ENCODE measurements around the gene ETV6.
"Not testable (repeated sequence)": the region's sequence is repeated elsewhere in the genome, so short reads cannot be mapped to it uniquely, and the experiment has no call there.

ETV6 gene

GRCh38 chr12:11667171-11667570 lies 17.7 kb downstream of the ETV6 start:
- no peak for DNase-seq (ENCODE audit: low read depth in 2 of 3, low spot score in 2 of 3)

- no peak for DNase-seq (ENCODE audit: low read depth in 2 of 3, low spot score in 2 of 3)
These were observed 19.1 kb downstream of the ETV6 start for GRCh38 chr12:11668611-11669010.

DNA sequence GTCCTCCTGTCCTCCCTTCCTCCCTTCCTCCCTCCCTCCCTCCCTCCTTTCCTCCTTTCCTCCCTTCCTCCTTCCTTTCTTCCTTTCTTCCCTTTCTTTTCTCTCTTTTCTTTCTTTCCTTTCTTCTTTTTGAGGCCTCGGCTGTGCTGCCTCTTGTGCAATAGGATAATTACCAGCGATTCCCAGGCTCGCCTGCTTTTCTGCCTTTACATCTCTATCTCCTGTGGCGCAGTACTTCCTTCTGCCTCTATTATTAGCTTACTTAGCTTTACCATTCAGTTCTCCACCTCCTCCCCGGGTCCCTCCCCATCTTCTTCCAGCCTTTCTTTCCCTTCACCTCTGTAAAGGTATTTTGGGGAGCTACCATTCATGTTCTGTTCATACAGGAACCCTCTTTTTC lies 19.9 kb downstream of the ETV6 start:
- DNase-seq (ENCODE audit: low read depth in 2 of 3, low spot score in 2 of 3) = no peak

GRCh38 chr12:11672256-11673191 lies 23.1 kb downstream of the ETV6 start:
- DNase-seq (ENCODE audit: low read depth in 2 of 3, low spot score in 2 of 3) = no peak

- no peak for DNase-seq (ENCODE audit: low read depth in 2 of 3, low spot score in 2 of 3)
These were observed 24.4 kb downstream of the ETV6 start for GRCh38 chr12:11673666-11674461.

DNA sequence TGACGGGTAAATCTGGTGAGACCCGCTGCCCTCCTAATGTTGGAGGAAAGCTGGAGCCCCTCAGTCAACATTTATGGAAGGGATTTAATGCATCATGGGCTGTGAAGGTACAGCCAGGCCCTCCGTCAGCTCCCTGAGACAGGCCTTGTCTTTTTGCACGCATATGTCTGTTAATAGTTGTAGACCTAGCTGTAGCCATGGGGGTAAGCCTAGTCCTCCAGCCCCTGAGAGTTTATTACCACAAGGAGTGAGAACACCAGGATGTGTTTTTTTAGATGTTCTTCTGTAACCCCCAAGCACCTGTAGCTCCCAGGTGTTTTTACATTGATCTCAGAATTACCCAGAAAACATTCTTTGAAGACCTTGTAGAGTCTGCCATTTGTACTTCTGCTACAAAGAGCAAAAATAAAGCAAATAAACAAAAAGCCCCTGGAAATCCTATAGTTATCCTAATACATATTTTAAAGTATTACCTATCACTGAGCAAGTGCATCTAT lies 25.5 kb downstream of the ETV6 start:
- DNase-seq (ENCODE audit: low read depth in 2 of 3, low spot score in 2 of 3) = no peak

DNA sequence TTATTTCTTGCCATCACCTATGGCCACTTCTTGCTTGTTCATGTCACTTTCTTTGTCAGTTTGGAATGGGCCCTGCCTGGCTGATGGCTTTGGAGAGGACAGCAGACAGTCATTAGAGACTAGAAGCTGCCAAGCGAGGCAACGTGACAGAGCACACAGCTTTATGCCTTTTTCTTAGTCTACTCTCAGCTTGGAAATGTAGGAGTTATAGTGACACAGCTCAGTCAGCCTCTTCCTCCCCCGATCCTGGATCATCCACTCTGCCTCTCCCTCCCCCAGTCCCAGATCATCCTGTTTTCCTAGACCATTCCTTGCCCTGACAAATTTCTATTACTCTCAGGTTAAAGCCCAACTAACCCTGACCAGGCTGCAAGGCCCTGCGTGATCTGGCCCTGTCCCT lies 26.6 kb downstream of the ETV6 start:
- DNase-seq (ENCODE audit: low read depth in 2 of 3, low spot score in 2 of 3) = no peak

- DNase-seq (ENCODE audit: low read depth in 2 of 3, low spot score in 2 of 3) = no peak
These were observed 27.6 kb downstream of the ETV6 start for GRCh38 chr12:11677093-11677492.

DNA sequence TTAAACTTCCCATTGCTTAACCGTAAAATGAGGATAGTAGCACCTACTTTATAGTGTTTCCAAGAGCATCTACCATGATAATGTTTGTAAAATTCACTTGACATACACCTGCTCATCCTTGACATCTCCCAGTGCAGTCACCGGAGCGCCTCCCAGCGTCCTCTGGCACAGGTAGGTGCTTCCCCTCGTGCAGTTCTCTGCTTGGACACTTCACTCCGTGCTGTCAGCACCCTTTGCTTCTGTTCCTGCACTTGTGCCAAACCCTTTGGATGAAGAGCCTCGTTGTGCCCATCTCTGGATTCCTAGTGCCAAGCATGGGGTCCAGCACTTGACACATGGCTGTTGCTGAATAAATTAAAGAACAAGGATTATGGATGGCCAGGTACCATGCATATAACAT lies 28.3 kb downstream of the ETV6 start:
- DNase-seq (ENCODE audit: low read depth in 2 of 3, low spot score in 2 of 3) = no peak

DNA sequence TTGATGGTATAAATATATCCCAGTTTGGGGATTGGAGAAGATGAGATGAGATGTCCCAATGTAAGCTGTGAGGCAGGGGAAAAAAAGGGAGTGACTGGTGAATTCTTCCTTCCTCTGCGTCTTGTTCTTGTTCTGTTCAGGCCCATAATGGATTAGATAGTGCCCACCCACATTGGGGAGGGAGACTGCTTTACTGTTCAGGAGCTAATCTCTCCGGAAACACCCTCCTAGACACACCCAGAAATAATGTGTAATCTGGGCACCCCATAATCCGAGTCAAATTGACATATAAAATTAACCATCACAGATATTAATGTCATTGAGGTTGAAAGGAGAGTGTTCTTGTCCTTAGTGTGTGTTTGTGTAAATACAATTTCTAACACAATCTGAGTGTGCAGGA lies 29.3 kb downstream of the ETV6 start:
- DNase-seq (ENCODE audit: low read depth in 2 of 3, low spot score in 2 of 3) = no peak

DNA sequence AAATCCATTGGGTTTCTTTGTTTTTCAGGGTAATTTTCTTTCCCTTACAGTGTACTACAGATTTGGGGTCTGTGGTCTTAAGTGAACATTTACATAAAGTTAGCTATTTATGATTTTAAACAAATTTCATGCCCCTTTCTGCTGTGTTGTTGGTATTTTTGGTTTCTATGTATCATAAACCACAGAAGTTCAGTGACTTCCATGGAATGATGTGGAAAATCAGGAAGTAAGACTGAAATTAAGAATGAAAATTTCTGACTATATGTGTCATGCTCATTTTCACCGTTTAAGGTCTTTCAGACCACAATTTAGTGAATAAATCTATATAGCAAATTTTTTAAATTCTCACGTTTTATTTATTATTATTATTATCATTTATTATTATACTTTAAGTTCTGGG lies 31.7 kb downstream of the ETV6 start:
- DNase-seq (ENCODE audit: low read depth in 2 of 3, low spot score in 2 of 3) = no peak

DNA sequence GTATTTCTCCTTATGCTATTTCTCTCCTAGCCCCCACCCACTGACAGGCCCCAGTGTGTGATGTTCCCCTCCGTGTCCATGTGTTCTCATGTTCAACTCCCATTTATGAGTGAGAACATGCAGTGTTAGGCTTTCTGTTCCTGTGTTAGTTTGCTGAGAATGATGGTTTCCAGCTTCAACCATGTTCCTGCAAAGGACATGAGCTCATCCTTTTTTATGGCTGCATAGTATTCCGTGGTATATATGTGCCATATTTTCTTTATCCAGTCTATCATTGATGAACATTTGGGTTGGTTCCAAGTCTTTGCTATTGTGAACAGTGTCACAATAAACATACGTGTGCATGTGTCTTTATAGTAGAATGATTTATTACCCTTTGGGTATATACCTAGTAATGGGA lies 32.2 kb downstream of the ETV6 start:
- not testable (repeated sequence) for DNase-seq (ENCODE audit: low read depth in 2 of 3, low spot score in 2 of 3)

GRCh38 chr12:11684393-11684792 lies 34.9 kb downstream of the ETV6 start:
- no peak for DNase-seq (ENCODE audit: low read depth in 2 of 3, low spot score in 2 of 3)

GRCh38 chr12:11684811-11685210 lies 35.3 kb downstream of the ETV6 start:
- DNase-seq (ENCODE audit: low read depth in 2 of 3, low spot score in 2 of 3) = no peak

DNA sequence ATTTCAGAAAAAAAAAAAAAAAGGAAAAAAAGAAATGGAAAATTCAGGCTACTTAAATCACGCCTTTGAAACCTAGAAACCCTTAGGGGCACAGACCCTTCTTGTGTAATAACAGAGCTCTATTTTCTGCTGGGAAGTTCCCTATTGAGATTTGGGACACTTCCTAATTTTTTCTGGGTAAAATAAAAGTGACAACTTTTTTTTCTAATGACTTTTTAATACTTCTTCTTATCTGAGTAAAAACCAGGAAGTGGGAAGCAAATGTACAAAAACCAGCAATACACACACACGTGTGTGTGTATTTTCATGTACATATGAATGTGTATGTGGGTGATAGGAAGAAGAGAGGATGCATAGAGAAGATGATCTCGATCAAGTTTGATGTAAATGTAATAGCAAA lies 35.8 kb downstream of the ETV6 start:
- no peak for DNase-seq (ENCODE audit: low read depth in 2 of 3, low spot score in 2 of 3)

GRCh38 chr12:11685716-11686115 lies 36.2 kb downstream of the ETV6 start:
- no peak for DNase-seq (ENCODE audit: low read depth in 2 of 3, low spot score in 2 of 3)

DNA sequence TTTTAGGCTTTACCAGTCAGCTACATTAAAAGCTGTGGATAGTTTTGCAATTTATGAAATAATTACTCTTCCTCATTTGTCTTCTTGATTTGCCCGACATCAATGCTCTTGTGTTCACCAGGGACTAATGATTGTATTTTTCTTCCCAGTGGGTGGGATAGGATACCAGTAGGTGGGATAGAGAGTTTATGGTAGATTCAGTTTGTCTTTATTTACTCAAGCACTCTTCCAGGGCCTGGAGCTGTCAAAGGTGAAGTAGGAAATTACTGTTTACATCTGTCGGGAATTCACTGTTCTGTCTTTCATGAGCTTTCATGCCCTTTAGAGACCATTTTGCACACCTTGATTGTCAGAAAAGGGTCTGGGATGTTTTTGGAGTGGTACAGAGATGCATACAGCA lies 36.6 kb downstream of the ETV6 start:
- DNase-seq (ENCODE audit: low read depth in 2 of 3, low spot score in 2 of 3) = no peak

GRCh38 chr12:11687528-11687927 lies 38.1 kb downstream of the ETV6 start:
- no peak for DNase-seq (ENCODE audit: low read depth in 2 of 3, low spot score in 2 of 3)

DNA sequence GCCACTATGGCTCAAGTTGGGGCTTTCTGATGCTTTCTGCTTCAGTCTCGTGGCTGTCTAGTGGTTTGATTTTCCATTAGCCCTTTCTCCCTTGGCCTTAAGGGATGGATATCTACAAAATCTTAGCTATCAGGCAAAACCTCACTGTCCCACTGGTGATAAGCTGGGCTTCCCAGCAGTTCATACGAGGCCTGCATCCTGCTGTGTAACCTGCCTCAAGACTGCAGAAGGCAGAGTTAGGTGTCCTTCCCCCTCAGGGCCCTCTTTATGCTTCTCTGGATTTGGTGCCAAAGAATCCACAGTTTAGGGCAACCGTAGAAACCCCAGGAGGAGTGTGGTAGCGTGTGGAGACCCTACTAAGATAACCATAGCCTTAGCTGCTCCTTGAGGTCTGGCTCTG lies 38.9 kb downstream of the ETV6 start:
- DNase-seq (ENCODE audit: low read depth in 2 of 3, low spot score in 2 of 3) = no peak

DNA sequence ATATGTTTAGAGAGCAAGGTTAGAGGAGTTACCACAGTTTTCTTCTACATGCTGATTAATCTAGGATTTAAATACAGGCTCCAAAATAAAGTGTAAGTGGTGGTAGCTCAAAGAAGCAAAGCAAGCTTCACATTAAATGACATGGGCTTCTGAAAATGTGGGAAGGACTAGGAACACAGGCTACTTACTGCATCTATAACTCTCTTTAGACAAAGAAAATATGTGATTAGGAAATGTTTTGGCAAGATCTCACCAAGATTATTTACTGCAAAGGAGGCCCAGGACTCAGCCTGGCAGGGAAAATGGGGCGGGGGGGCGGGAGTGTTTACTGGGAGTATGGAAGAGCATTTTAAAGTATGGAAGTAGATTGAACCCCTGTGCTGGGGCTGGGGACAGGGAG lies 39.4 kb downstream of the ETV6 start:
- DNase-seq (ENCODE audit: low read depth in 2 of 3, low spot score in 2 of 3) = no peak

GRCh38 chr12:11689591-11690186 lies 40.2 kb downstream of the ETV6 start:
- DNase-seq (ENCODE audit: low read depth in 2 of 3, low spot score in 2 of 3) = no peak

- no peak for DNase-seq (ENCODE audit: low read depth in 2 of 3, low spot score in 2 of 3)
These were observed 43.6 kb downstream of the ETV6 start for GRCh38 chr12:11693067-11693466.
